Keratinocyte (primary cell): ENCODE results near the gene LRRC42.

Experiments
- EZH2 ChIP-seq: IDR thresholded peaks from one replicate; pipeline ENCODE4 v1.6.1; 2012; ENCODE audit warnings: inconsistent platforms, mild to moderate bottlenecking, low read length, moderate library complexity
- TF ChIP-seq, protein P1 (sequence below), 3 experiments: IDR thresholded peaks in 1 of 3; conservative IDR thresholded peaks in 1 of 3; optimal IDR thresholded peaks in 1 of 3; 2 replicates in 2 of 3; 3 replicates in 1 of 3; pipeline versions ENCODE3 to v1.5.1; 2011; ENCODE audit warnings: low read length in 3 of 3, mild to moderate bottlenecking in 3 of 3, moderate library complexity in 2 of 3, control low read depth in 1 of 3, inconsistent platforms in 1 of 3; ENCODE audit not compliant: insufficient read depth in 2 of 3; ENCODE audit errors: extremely low read depth in 1 of 3

DNA sequence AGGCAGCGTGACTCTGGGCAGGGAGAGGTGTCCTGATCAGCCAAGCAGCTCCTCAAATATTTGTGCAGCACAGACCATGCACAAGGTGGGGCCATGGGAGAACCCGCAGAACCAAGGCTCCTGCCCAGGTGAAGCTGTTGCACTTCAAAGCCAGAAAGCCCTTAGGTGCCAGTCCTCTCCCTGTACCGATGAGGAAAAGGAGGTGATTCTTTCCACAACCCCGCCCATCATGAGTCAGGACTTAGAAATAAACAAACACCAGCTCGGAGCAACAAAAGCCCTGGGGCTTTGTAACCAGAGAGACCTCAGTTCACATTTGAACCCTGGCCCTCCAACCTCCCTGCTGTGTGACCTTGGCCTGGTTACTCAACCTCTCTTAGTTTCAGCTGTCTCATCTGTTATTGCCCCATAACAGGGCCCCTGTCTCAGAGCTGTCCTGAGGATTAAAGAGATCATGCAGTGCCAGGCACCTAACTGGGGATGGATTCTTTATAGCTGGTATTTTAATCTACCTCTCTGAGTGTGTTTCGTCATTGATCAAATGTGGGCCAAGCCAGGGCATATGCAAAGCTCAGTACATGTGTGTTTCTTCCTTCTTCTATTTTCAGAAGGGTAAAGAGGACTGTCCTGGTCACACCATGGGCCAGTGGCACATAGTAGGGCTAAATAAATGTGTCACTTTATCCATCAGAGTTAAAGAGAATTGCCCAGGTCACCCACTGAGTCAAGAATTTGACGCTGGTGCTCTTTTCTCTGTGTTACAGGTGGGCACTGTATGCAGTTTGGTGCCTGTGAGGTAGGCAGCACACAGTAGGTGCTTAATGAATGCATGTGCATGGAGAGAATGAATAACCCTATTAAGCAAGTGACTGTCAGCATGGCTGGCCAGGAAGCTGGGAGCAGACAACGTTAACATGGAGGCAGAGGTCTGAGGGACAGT is 70.5 kb downstream of the LRRC42 start:
- TF ChIP-seq, protein P1, sequence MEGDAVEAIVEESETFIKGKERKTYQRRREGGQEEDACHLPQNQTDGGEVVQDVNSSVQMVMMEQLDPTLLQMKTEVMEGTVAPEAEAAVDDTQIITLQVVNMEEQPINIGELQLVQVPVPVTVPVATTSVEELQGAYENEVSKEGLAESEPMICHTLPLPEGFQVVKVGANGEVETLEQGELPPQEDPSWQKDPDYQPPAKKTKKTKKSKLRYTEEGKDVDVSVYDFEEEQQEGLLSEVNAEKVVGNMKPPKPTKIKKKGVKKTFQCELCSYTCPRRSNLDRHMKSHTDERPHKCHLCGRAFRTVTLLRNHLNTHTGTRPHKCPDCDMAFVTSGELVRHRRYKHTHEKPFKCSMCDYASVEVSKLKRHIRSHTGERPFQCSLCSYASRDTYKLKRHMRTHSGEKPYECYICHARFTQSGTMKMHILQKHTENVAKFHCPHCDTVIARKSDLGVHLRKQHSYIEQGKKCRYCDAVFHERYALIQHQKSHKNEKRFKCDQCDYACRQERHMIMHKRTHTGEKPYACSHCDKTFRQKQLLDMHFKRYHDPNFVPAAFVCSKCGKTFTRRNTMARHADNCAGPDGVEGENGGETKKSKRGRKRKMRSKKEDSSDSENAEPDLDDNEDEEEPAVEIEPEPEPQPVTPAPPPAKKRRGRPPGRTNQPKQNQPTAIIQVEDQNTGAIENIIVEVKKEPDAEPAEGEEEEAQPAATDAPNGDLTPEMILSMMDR (optimal IDR thresholded peaks at IDR 0.05 in 1 of 3, IDR thresholded peaks at IDR 0.05 in 1 of 3, conservative IDR thresholded peaks at IDR 0.05 in 1 of 3; ENCODE audit: extremely low read depth in 1 of 3, insufficient read depth in 2 of 3, low read length in 3 of 3): no peak
- no peak for TF ChIP-seq EZH2
